Kidney epithelial cell (primary cell): ENCODE results near the gene HOXC12. TPM values are rescaled to one million over a fixed set of nuclear protein-coding genes. Genes with fewer than 3 reads are reported as not detected.

Experiments used
- DNase-seq: peaks from one replicate; pipeline ENCODE4 v3.0.0-alpha.2; 2010; ENCODE audit warnings: low read depth
- H3K27me3 ChIP-seq: 2 replicates; pipeline ENCODE4 v1.6.0; 2011; ENCODE audit warnings: low read length; ENCODE audit not compliant: control insufficient read depth, insufficient read depth
- H3K36me3 ChIP-seq: 2 replicates; pipeline ENCODE4 v1.5.1; 2011; ENCODE audit warnings: low read length; ENCODE audit not compliant: control insufficient read depth, insufficient read depth
- H3K4me3 ChIP-seq: 2 replicates; pipeline ENCODE4 v1.5.1; 2011; ENCODE audit warnings: low read depth, mild to moderate bottlenecking, control low read depth, low read length
- CTCF ChIP-seq: IDR thresholded peaks from 2 replicates; pipeline ENCODE4 v1.5.1; 2011; ENCODE audit warnings: mild to moderate bottlenecking, moderate library complexity, low read length, control low read depth, inconsistent platforms; ENCODE audit not compliant: insufficient read depth, poor library complexity, severe bottlenecking
- total RNA-seq: library from RNA; depleted of rRNA; stranded (reverse); fragments of >200 nt; gene quantifications from 2 replicates; pipeline ENCODE4 v1.2.3, GENCODE V29; 2015

Gene HOXC12
- total RNA-seq, 1 donor from 2014 or later = not detected

- Histone ChIP-seq H3K36me3 (no peaks in the 10 kb centered on the region), H3K27me3 (peaks cover 91% of the 10 kb centered on the region), H3K4me3 (no peak overlapping the region)
- no peak for TF ChIP-seq CTCF
- DNase-seq = no peak
Observed at GRCh38 chr12:53950789-53951576, 3.7 kb upstream of the HOXC12 start.

- no peak for TF ChIP-seq CTCF
- Histone ChIP-seq H3K4me3 (no peak overlapping the region), H3K27me3 (peaks cover 97% of the 10 kb centered on the region), H3K36me3 (no peaks in the 10 kb centered on the region)
- no peak for DNase-seq
Observed at GRCh38 chr12:53951577-53952334, 2.9 kb upstream of the HOXC12 start.

GRCh38 chr12:53952335-53952694 lies 2.4 kb upstream of the HOXC12 start:
- no peak overlapping the region for H3K4me3 ChIP-seq
- no peak for DNase-seq
- peak; percentile 11 for TF ChIP-seq CTCF
- H3K27me3 ChIP-seq = peaks cover 99% of the 10 kb centered on the region
- no peaks in the 10 kb centered on the region for H3K36me3 ChIP-seq

GRCh38 chr12:53952871-53953734 lies 1.6 kb upstream of the HOXC12 start:
- Histone ChIP-seq H3K4me3 (no peak overlapping the region), H3K36me3 (no peaks in the 10 kb centered on the region), H3K27me3 (peaks cover 99% of the 10 kb centered on the region)
- no peak for DNase-seq
- TF ChIP-seq CTCF = no peak

GRCh38 chr12:53953831-53954693 lies 641 bp upstream of the HOXC12 start:
- Histone ChIP-seq H3K27me3 (peaks cover 99% of the 10 kb centered on the region), H3K4me3 (no peak overlapping the region), H3K36me3 (no peaks in the 10 kb centered on the region)
- TF ChIP-seq CTCF = no peak
- no peak for DNase-seq
